Stimulated activated CD8-positive, alpha-beta memory T cell treated with anti-CD3 and anti-CD28 coated beads, Interleukin-7, amount 100 ng/mL, for 24 hours (primary cell): ENCODE measurements around the gene CHAT.

Experiments used
- DNase-seq: peaks from one replicate; pipeline ENCODE4 v3.0.0-alpha.2; 2020; ENCODE audit warnings: low read depth

CHAT gene

DNA sequence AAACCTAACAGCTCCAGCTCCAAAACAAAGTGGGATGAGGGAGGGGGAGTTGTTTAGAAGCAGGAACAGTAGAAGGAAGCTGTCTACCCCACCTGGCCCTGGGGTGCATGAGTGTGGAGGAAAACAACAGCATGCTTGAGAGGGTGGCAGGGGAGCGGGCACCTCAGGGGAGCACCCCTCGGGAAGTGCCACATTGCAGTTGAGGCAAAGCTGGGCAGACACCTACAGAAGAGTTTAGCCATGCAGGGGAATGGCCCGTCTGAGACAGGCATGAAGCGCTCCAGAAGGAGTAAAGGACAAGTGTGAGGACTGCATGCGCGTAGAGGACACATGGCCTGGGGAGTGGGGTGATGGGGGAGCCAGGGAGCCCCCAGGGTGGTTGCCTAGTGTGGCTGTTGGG, 18.1 kb downstream of the CHAT start:
- DNase-seq: no peak

DNA sequence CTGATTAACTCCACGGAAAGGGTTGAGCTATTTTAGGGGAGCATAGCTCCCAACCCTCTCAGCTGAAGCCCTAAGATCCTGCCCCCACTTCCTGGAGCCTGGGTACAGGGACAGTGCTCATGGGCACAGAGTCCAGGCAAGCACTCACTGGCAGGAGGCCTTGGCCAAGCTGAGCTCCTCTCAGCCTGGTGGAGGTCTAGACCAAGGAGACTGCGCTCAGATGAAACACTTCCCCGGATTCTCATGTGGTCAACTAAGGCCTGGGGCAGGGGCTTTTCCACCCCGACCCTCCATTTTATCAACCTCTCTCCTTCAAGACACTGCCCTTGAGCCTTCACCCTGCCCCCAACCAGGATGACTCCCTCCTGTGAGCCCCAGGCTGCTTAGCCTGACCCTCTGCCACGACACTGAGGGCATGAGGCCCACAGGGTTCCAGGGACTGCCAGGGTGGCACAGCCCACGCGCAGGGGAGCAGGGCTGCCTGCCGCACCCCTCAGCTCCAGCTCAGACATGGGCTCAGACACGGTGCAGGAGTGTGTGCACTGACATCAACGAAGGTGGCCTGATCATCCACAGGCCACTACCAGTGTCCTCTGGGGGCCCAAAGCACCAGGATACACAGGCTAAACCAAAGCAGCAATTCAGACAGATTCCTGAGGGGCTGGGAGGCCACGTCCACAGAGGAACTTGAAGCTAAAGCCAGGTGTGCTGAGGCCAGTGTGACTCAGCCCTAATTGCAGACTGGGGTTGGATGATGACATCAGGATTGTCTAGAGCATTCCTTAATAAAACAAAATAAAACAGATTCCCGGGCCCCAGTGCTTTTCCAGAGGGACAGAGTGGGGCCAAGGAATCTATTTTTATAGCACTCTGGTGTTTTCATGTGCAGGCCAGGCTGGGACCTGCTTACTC, 18.8 kb downstream of the CHAT start:
- no peak for DNase-seq

GRCh38 chr10:49633327-49634068, 19.7 kb downstream of the CHAT start:
- DNase-seq: no peak

GRCh38 chr10:49634069-49634660, 20.3 kb downstream of the CHAT start:
- no peak for DNase-seq

DNA sequence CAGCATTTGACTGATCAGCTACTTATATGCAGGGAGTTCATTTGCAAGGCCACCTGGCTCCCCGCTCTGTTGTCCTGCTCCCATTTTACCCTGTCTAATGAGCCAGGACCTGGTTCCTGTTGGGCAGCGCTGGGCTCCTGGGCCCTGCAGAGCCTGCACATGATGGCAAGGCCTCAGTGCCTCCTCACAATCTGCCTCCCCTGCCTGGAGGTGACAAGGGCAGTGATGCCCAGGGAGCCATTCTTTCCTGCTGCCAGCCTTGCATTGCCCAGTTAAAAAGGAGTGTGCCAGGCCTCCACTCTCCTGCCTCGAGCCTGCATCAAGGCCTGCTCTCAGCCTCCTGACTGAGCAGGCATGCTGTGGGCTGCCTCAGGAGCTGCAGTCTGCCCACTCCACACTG, 28.5 kb downstream of the CHAT start:
- DNase-seq: no peak

DNA sequence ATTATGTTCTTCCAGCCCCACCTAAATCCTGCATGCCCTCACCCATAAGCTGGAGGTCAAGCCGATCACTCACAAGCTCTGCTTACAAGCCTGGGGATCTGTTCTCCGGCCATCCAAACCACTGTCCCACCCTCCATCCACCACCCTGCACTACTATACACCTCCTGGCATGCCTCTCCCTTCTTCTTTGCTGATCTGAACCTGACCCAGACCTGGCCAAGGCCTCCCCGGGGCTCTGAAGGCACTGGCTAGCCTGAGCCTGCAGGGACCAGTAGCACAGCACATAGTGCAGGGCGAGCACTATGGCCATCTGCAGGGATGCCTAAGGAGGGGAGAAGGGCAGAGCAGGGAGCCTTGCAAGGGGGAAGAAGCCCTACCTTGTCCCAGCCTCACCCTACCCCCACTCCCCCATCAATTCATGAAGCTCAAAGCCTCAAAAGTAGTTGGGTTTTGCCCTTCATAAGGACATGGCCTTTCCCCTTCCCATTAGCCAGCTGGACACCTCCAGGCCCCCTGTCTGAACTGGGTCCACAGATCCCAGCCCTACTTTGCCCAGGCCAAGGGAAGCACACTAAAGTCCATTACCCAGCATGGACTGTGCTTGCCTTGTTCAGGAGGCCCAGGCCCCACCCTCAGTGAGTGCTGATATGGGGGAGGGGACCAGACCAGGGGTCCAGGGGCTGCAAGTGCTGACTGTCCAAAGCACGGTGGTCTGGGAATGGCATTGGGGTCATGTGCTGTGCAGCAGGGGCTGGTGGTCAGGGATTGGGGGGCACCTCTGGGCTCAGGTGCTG, 29.6 kb downstream of the CHAT start:
- no peak for DNase-seq

- DNase-seq: no peak
These were observed 30.3 kb downstream of the CHAT start for GRCh38 chr10:49644035-49644646.

DNA sequence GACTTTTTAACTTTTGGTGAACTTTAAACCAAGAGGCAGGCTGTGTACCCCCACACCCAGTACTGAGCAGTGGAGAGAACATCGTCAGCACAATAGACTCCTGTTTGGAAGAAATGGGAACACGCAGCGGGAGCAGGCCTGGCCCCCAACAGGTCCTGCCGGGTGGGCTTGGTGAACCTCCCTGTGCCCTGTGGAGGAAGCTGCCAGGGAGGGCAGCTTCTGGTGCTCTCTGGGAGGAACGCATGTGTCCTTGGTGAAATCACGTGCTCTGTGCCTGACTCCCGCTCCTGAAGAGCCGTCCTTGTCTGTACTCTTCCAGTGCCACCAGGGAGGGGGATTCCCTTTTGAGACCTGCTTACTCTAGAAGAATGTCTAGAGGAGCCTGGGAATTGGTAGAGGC, 31.6 kb downstream of the CHAT start:
- DNase-seq: no peak

DNA sequence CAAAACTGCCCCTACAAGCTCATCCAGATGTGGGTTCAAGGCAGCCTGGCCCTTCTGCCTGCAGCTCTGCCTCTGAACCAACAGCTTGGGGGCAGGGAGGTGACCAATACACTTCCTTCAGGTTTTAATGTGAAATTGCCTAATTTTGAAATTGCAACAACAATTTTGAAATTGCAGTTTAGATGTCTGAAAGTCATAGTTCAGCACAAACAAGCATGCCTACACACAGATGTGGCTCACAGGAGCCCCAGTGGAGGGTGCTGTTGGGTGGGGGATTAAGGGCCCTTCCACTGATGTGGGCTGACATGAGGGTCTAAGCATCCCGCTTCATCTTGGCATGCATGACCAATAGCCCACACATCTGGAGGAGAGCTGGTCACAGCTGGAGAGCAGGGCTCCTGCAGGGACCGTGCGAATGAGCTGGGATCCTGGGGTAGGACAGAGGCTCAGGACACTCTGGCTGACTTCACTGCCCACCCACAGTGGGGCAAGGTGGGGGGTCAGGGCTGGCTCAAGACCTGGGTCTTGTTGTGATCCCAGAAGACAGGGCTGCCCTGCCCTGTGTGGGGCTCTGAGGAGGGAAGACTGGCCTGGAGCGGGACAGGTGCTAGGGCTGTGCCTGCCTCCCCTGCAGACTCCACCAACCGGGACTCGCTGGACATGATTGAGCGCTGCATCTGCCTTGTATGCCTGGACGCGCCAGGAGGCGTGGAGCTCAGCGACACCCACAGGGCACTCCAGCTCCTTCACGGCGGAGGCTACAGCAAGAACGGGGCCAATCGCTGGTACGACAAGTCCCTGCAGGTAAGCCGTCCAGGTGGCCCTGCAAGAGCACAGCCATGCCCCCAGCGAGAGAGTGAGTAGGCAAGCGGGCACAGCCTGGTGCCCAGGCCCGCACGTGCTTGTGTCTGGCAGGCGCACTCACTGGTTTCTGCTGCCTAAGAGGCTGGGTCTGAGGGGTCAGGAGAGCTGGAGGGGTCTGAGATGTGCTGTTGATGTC, 32.3 kb downstream of the CHAT start:
- no peak for DNase-seq

- no peak for DNase-seq
These were observed 33.7 kb downstream of the CHAT start for GRCh38 chr10:49647554-49647953.

DNA sequence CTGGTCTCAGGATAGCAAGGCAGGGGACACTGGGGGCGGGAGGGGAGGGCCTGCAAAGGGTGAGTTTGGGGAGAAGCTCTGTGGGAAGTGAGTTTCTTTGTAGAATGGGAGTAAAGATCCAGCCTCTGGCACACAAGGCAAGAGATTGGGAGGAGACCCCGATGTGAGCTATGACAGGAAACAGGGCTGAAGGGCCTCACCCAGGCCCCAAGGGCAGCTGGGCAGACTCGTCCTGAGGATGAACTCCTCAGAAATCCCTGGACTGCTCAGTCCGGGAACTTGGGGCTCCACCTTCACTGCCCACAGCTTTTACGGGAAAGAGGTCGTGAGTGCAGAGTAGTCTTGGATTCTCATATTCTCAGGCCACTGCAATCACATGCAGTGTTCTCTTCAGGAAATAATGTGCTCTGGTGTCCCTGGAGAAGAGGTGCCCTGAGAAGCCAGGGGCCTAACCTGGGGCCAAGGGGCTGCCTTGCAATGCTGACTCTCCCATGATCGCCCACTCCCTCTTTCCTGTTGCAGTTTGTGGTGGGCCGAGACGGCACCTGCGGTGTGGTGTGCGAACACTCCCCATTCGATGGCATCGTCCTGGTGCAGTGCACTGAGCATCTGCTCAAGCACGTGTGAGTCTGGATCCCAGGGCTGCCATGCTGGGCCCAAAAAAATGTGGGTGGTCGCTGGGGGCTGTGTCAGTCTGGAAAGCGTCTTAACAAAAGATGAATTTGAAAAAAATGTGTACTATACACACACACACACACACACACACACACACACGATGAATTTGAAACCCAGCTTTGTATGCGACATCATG, 34.4 kb downstream of the CHAT start:
- no peak for DNase-seq

- no peak for DNase-seq
These were observed 35.5 kb downstream of the CHAT start for GRCh38 chr10:49649294-49649693.

GRCh38 chr10:49649936-49650723, 36.3 kb downstream of the CHAT start:
- DNase-seq: no peak

DNA sequence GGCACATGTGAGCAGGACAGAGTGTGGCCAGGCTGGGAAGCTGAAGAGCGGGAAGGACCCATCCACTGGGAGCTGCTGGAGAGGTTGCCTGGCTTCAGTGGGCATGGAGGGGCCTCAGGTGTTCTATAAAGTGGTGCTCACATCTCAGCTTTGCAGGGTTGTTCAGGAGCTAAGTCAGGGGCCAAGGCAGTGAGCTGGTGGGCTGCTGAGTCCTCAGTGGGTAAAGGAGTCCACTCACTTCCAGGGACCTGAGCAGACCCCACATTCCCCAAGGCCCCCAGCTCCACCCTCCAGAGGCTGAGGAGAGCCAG, 36.8 kb downstream of the CHAT start:
- no peak for DNase-seq

- DNase-seq: no peak
These were observed 37.4 kb downstream of the CHAT start for GRCh38 chr10:49651039-49651835.

DNA sequence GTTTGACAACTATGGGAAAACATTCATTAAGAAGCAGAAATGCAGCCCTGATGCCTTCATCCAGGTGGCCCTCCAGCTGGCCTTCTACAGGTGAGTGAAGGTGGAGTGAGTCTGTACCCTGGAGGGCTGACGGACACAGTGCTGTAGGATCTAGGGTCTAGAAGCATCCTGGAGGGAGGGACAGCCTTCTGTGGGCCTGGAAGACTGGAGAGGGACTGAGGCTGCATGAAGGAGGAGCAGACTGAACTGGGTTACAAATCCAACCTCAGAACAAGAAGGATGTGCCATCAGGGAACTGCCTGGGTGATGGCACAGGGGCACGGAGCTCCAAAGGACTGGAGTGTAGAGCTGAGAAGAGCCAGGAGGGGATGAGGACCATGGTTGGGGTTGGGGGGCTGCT, 38.1 kb downstream of the CHAT start:
- DNase-seq: no peak

GRCh38 chr10:49652421-49653272, 38.8 kb downstream of the CHAT start:
- DNase-seq: no peak
